Uterus (tissue), 4 donors: ENCODE results near the gene UBE2QL1. TPM values are rescaled to one million over a fixed set of nuclear protein-coding genes. Genes with fewer than 3 reads are reported as not detected.

Source experiments
- DNase-seq, 2 donors: peaks; one replicate each; pipeline ENCODE4 v3.0.0-alpha.2; 2019 to 2020
- H3K27ac ChIP-seq, 2 donors: fragments of 200-600 bp; sonication (generic); 1 replicate in 1 of 2; 2 replicates in 1 of 2; pipeline ENCODE4 v1.5.1; 2016 to 2018
- H3K27me3 ChIP-seq, 2 donors: fragments of 200-600 bp; sonication (generic); one replicate each; pipeline ENCODE4 v1.5.1; 2018 to 2019; ENCODE audit warnings: control low read depth in 1 of 2
- H3K36me3 ChIP-seq, 2 donors: fragments of 200-600 bp; sonication (generic); one replicate each; pipeline ENCODE4 v1.5.1; 2019; ENCODE audit warnings: control low read depth in 1 of 2
- H3K4me1 ChIP-seq, 2 donors: fragments of 200-600 bp; sonication (generic); one replicate each; pipeline ENCODE4 v1.5.1; 2018 to 2019; ENCODE audit warnings: control low read depth in 1 of 2
- H3K4me3 ChIP-seq, 2 donors: fragments of 200-600 bp; sonication (generic); 1 replicate in 1 of 2; 2 replicates in 1 of 2; pipeline ENCODE4 v1.5.1; 2018 to 2019; ENCODE audit warnings: mild to moderate bottlenecking in 1 of 2
- H3K9me3 ChIP-seq, 2 donors: fragments of 200-600 bp; sonication (generic); one replicate each; pipeline ENCODE4 v1.5.1; 2019; ENCODE audit warnings: control low read depth in 1 of 2
- CTCF ChIP-seq, 4 experiments: fragments of 200-600 bp in 2 of 4; fragments of 450-650 bp in 2 of 4; sonication (generic) in 2 of 4; IDR thresholded peaks; one replicate each; pipeline ENCODE4 v1.5.1; 2016 to 2019; ENCODE audit warnings: antibody characterized with exemption in 4 of 4, mild to moderate bottlenecking in 2 of 4, moderate library complexity in 1 of 4
- POLR2A ChIP-seq, 2 donors: fragments of 450-650 bp; IDR thresholded peaks; one replicate each; pipeline ENCODE4 v1.6.1; 2016; ENCODE audit warnings: antibody characterized with exemption in 2 of 2, mild to moderate bottlenecking in 1 of 2, moderate library complexity in 1 of 2
- intact Hi-C: fragments of 100-400 bp; cut with DNase I; formaldehyde crosslinking; loops from one replicate; pipeline ENCODE4 v1.15.1; 2023; ENCODE audit warnings: low total_unique reads
- total RNA-seq, 4 donors: library from RNA; depleted of rRNA in 3 of 4; stranded (reverse); fragments of >200 nt in 3 of 4; gene quantifications; one replicate each; pipeline versions ENCODE4 v1.1.0 to v1.2.4, GENCODE V29; 2014 to 2023
- donor health status: DM: yes; HTN: yes; CAD: no.

Gene UBE2QL1
- total RNA-seq, 4 donors from 2014 or later = 0.34 to 0.90 TPM; not detected in 2

GRCh38 chr5:6495433-6496206 is 47.0 kb downstream of the UBE2QL1 start:
- Histone ChIP-seq H3K4me1 (no peaks in the 10 kb centered on the region), H3K9me3 (no peaks in the 10 kb centered on the region), H3K36me3 (no peaks in the 10 kb centered on the region), H3K4me3 (no peak overlapping the region), H3K27me3 (no peaks in the 10 kb centered on the region), H3K27ac (no peak overlapping the region)
- TF ChIP-seq POLR2A (IDR thresholded peaks at IDR 0.05) = no peak
- no peak for TF ChIP-seq CTCF (IDR thresholded peaks at IDR 0.05)
- intact Hi-C loops = no loop called here
- DNase-seq = no peak

GRCh38 chr5:6496207-6496584 is 47.5 kb downstream of the UBE2QL1 start:
- Histone ChIP-seq H3K9me3 (no peaks in the 10 kb centered on the region), H3K27me3 (no peaks in the 10 kb centered on the region), H3K27ac (no peak overlapping the region), H3K36me3 (no peaks in the 10 kb centered on the region), H3K4me1 (no peaks in the 10 kb centered on the region), H3K4me3 (no peak overlapping the region)
- intact Hi-C loops = no loop called here
- TF ChIP-seq CTCF (IDR thresholded peaks at IDR 0.05) (no peak), POLR2A (IDR thresholded peaks at IDR 0.05) (no peak)
- no peak for DNase-seq

- H3K4me3 ChIP-seq = no peak overlapping the region
- H3K27ac ChIP-seq = no peak overlapping the region
- H3K36me3 ChIP-seq = no peaks in the 10 kb centered on the region
- H3K9me3 ChIP-seq = no peaks in the 10 kb centered on the region
- intact Hi-C loops = no loop called here
- H3K27me3 ChIP-seq = no peaks in the 10 kb centered on the region
- H3K4me1 ChIP-seq = no peaks in the 10 kb centered on the region
- no peak for DNase-seq
- TF ChIP-seq POLR2A (IDR thresholded peaks at IDR 0.05) = no peak
- TF ChIP-seq CTCF (IDR thresholded peaks at IDR 0.05) = no peak
These were observed 48.0 kb downstream of the UBE2QL1 start for GRCh38 chr5:6496636-6497035.

- no peak overlapping the region for H3K27ac ChIP-seq
- H3K4me1 ChIP-seq = no peaks in the 10 kb centered on the region
- no peak for TF ChIP-seq POLR2A (IDR thresholded peaks at IDR 0.05)
- TF ChIP-seq CTCF (IDR thresholded peaks at IDR 0.05) = no peak
- H3K9me3 ChIP-seq = no peaks in the 10 kb centered on the region
- H3K4me3 ChIP-seq = no peak overlapping the region
- H3K27me3 ChIP-seq = no peaks in the 10 kb centered on the region
- intact Hi-C loops = no loop called here
- H3K36me3 ChIP-seq = no peaks in the 10 kb centered on the region
- no peak for DNase-seq
These were observed 48.6 kb downstream of the UBE2QL1 start for GRCh38 chr5:6497262-6497661.

GRCh38 chr5:6498968-6499367 is 50.3 kb downstream of the UBE2QL1 start:
- DNase-seq = no peak
- no peaks in the 10 kb centered on the region for H3K9me3 ChIP-seq
- H3K4me3 ChIP-seq = no peak overlapping the region
- intact Hi-C loops = no loop called here
- no peak for TF ChIP-seq CTCF (IDR thresholded peaks at IDR 0.05)
- no peak for TF ChIP-seq POLR2A (IDR thresholded peaks at IDR 0.05)
- no peaks in the 10 kb centered on the region for H3K4me1 ChIP-seq
- H3K27ac ChIP-seq = no peak overlapping the region
- no peaks in the 10 kb centered on the region for H3K27me3 ChIP-seq
- H3K36me3 ChIP-seq = no peaks in the 10 kb centered on the region
